Esophagus (tissue), 2 donors: ENCODE results near the gene IMMP2L. TPM values are rescaled to one million over a fixed set of nuclear protein-coding genes. Genes with fewer than 3 reads are reported as not detected.
"Not testable (repeated sequence)": the region's sequence is repeated elsewhere in the genome, so short reads cannot be mapped to it uniquely, and the experiment has no call there.

ENCODE experiments used
- H3K27ac ChIP-seq, 2 donors: one replicate each; pipeline ENCODE4 v1.5.1; 2013; ENCODE audit warnings: low read depth in 2 of 2, mild to moderate bottlenecking in 2 of 2, inconsistent platforms in 1 of 2, low read length in 1 of 2, moderate library complexity in 1 of 2
- H3K27me3 ChIP-seq, 2 donors: one replicate each; pipeline ENCODE4 v1.6.1; 2013; ENCODE audit warnings: low read length in 2 of 2, control low read depth in 1 of 2, mild to moderate bottlenecking in 1 of 2; ENCODE audit not compliant: insufficient read depth in 2 of 2, control insufficient read depth in 1 of 2
- H3K36me3 ChIP-seq, 2 donors: one replicate each; pipeline ENCODE4 v1.6.1; 2013; ENCODE audit warnings: low read length in 1 of 2; ENCODE audit not compliant: control insufficient read depth in 2 of 2, insufficient read depth in 2 of 2
- H3K4me1 ChIP-seq, 2 donors: one replicate each; pipeline ENCODE4 v1.6.1; 2013; ENCODE audit warnings: low read length in 1 of 2; ENCODE audit not compliant: control insufficient read depth in 2 of 2, insufficient read depth in 2 of 2
- H3K4me3 ChIP-seq, 2 donors: one replicate each; pipeline ENCODE4 v1.5.1; 2013; ENCODE audit warnings: low read length in 2 of 2, mild to moderate bottlenecking in 2 of 2, low read depth in 1 of 2, moderate library complexity in 1 of 2
- H3K9me3 ChIP-seq, 2 donors: one replicate each; pipeline ENCODE4 v1.6.1; 2013; ENCODE audit warnings: mild to moderate bottlenecking in 2 of 2, low read depth in 1 of 2, low read length in 1 of 2, moderate library complexity in 1 of 2; ENCODE audit not compliant: control insufficient read depth in 2 of 2, insufficient read depth in 1 of 2
- WGBS, 2 donors: extraction: QIAGEN DNeasy Blood & Tissue Kit; methylation state at CpG; one replicate each; pipeline ENCODE4 v1.1.7; 2013; 5-methylcytosine and 5-hydroxymethylcytosine counted together
- polyA plus RNA-seq, 2 donors: library from polyadenylated mRNA; stranded (reverse); fragments of 200-250 nt; gene quantifications; one replicate each; pipeline ENCODE4 v1.2.3, GENCODE V29; 2013
- donor health status: healthy with polysubstance abuse.
- donor health status: Bipolar disorder and iron deficiency.

Gene IMMP2L
- 10 to 100 TPM in 1 of 2 donors, 1 to 10 TPM in 1; 6.5 to 14.5 TPM for polyA plus RNA-seq

DNA sequence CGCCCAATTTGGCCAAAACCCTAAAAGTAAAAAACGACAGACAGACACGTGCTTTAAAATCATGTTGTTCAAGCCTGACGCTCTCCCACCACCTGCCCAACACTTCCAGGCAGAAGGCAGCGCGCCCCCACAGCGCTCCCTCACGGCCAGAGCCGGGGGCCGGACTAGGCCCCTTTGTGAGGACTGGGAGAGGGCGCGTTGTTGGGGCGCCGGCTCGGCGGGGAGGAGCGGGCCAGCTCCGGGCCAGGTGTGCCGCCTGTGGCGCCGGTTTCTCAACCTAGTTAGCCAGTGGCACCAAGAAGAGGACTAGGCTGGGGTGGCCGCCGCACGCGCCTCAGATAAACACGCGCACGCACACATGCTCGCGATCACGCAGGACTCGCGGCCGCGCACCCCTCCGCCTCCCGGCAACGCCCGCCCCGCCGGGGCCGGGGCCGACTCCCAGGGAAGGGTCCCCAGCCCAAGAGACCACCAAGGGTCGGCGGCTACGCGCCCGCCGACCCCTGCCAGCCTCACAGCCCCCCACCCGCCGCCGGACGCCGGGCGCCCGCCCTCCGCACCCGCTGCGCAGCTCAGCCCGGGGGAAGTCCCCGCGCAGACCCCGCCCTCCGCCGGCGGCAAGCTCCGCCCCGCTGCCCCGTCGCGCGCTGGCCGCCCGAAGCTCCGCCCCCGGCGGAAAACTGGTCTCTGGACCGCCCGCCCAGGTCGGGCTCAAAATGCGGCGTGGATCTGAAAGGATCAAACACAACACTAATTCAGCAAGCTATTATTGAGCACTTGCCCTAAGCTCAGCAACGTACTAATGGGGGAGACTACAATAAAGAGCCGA lies at the start of gene IMMP2L:
IMMP2L (minus strand) TSS at position 589 of the 829 bp plus-strand sequence.
- H3K27me3 ChIP-seq, result no peaks in the 10 kb centered on the region
- H3K4me1 ChIP-seq, result no peaks in the 10 kb centered on the region
- H3K36me3 ChIP-seq, result peaks cover 2 to 3% of the 10 kb centered on the region in 2 donors
- peak within 1 kb of the TSS; percentile 69 to 74 for H3K4me3 ChIP-seq
- peak within 1 kb of the TSS; percentile 70 to 83 for H3K27ac ChIP-seq
- 0% methylated on average over 75 to 84 of the region's 84 CpGs for WGBS, 2 donors
- H3K9me3 ChIP-seq, result no peaks in the 10 kb centered on the region

DNA sequence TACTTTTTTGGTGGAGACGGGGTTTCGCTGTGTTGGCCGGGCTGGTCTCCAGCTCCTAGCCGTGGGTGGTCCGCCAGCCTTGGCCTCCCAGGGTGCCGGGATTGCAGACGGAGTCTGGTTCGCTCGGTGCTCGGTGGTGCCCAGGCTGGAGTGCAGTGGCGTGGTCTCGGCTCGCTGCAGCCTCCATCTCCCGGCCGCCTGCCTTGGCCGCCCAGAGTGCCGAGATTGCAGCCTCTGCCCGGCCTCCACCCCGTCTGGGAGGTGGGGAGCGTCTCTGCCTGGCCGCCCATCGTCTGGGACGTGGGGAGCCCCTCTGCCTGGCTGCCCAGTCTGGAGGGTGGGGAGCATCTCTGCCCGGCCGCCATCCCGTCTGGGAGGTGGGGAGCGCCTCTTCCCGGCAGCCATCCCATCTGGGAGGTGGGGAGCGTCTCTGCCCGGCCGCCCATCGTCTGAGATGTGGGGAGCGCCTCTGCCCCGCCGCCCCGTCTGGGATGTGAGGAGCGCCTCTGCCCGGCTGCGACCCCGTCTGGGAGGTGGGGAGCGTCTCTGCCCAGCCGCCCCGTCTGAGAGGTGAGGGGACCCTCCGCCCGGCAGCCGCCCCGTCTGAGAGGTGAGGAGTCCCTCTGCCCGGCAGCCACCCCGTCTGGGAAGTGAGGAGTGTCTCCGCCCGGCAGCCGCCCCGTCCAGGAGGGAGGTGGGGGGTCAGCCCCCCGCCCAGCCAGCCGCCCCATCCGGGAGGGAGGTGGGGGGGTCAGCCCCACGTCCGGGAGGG lies 47.4 kb upstream of the IMMP2L start:
- not testable (repeated sequence) for H3K9me3 ChIP-seq, H3K27me3 ChIP-seq, H3K4me3 ChIP-seq, H3K4me1 ChIP-seq, H3K36me3 ChIP-seq, H3K27ac ChIP-seq
- WGBS, 2 donors, result 93 to 95% methylated on average over 24 to 58 of the region's 58 CpGs

DNA sequence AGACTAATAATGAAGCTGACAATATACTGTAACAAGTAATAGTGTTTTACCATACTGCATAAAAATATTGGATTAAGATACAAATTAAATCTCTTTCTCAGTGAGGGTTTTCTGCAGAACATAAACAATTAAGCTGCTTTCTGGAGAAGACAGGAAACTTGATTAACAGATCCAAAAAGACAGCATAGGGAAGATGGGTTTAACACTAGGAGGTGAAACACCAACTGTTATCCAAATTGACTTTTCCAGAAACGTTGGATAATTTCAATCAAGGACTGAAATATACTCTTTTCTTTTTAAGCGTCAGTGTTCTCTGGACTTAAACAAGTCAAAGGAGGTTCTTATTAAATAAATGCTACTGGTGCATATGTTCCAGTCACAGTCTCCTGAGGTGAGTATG lies 45.3 kb upstream of the IMMP2L start:
- 67 to 68% methylated on average over 2 of the region's 2 CpGs for WGBS, 2 donors
- H3K9me3 ChIP-seq, result peaks cover 2 to 3% of the 10 kb centered on the region in 2 donors
- no peak overlapping the region for H3K4me3 ChIP-seq
- H3K4me1 ChIP-seq, result no peaks in the 10 kb centered on the region
- H3K27ac ChIP-seq, result no peak overlapping the region
- no peaks in the 10 kb centered on the region for H3K27me3 ChIP-seq
- H3K36me3 ChIP-seq, result no peaks in the 10 kb centered on the region

DNA sequence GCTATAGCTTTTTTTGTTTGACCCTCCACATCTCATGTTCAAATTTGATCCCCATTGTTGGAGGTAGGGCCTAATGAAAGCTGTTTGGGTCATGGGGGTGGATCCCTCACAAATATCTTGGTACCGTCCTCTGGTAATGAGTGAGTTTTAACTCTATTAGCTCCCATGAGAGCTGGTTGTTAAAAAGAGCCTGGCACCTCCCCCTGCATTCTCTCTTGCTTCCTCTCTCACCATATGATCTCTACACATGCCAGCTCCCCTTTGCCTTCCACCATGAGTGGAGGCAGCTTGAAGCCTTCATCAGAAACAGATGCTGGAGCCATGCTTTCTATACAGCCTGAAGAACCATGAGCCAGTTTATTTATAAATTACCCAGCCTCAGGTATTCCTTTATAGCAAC lies 43.0 kb upstream of the IMMP2L start:
- H3K27ac ChIP-seq, result no peak overlapping the region
- H3K9me3 ChIP-seq, result peaks cover 2 to 3% of the 10 kb centered on the region in 2 donors
- H3K27me3 ChIP-seq, result no peaks in the 10 kb centered on the region
- H3K4me1 ChIP-seq, result no peaks in the 10 kb centered on the region
- no peak overlapping the region for H3K4me3 ChIP-seq
- no peaks in the 10 kb centered on the region for H3K36me3 ChIP-seq
- 60 to 62% methylated on average over 1 of the region's 1 CpG for WGBS, 2 donors

DNA sequence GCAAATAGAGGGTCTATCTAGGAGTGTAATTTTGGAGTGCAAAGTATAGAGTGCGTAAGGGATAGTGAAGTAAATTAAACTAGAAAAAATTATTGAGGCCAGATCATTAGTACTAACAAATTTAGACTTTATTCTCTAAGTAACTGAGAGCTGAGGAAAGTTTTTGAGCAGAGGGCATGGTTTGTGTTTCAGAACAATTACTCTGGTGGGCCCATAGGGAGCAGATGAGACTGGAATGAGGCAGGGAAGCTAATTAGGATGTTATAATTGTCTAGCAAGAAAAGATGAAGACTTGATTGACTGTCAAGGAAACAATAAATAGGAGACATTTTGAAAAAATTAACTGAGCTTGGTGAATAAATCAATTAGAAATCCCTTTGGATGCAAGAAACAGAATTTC lies 37.8 kb upstream of the IMMP2L start:
- H3K27ac ChIP-seq, result no peak overlapping the region
- H3K9me3 ChIP-seq, result no peaks in the 10 kb centered on the region
- H3K4me1 ChIP-seq, result no peaks in the 10 kb centered on the region
- H3K36me3 ChIP-seq, result no peaks in the 10 kb centered on the region
- WGBS, 2 donors, result 92 to 95% methylated on average over 1 of the region's 1 CpG
- no peak overlapping the region for H3K4me3 ChIP-seq
- H3K27me3 ChIP-seq, result no peaks in the 10 kb centered on the region

DNA sequence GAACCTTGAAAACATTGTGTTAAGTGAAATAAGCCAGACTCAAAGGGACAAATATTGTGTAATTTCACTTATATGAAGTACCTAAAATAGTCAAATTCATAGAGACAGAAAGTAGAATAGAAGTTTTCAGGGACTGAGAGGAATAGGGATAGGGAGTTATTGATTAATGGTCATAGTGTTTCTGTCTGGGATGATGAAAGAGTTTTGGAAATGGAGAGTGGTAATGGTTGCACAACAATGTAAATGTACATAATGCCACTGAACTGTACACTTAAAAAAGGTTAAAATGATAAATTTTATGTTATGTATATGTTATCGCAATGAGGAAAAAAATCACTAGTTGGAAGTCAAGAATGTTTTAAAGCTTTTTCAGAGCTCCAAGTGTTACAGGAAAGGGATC lies 33.5 kb upstream of the IMMP2L start:
- no peaks in the 10 kb centered on the region for H3K27me3 ChIP-seq
- no peak overlapping the region for H3K4me3 ChIP-seq
- no peaks in the 10 kb centered on the region for H3K9me3 ChIP-seq
- H3K36me3 ChIP-seq, result no peaks in the 10 kb centered on the region
- no peak overlapping the region for H3K27ac ChIP-seq
- H3K4me1 ChIP-seq, result no peaks in the 10 kb centered on the region
- WGBS, 2 donors, result 98 to 100% methylated on average over 1 of the region's 1 CpG

DNA sequence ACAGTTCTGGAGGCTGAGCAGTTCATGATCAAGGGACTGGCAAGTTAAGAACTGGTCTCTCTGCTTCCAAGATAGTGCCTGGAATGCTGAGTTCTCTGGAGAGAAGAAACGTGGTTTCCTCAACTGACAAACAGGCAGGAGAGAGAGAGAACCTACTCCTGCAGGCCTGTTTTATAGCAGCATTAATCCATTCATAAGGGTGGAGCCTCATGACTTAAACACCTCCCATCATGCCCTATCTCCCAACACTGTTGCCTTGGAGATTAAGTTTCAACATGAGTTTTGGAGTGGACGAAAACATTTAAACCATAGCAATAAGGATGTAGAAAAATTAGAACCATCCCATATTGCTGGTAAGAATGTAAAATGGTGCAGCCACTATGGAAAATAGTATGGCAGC lies 32.3 kb upstream of the IMMP2L start:
- 56 to 58% methylated on average over 2 of the region's 2 CpGs for WGBS, 2 donors
- Histone ChIP-seq H3K4me3 (no peak overlapping the region), H3K4me1 (no peaks in the 10 kb centered on the region), H3K36me3 (no peaks in the 10 kb centered on the region), H3K27me3 (no peaks in the 10 kb centered on the region), H3K27ac (no peak overlapping the region), H3K9me3 (no peaks in the 10 kb centered on the region)

DNA sequence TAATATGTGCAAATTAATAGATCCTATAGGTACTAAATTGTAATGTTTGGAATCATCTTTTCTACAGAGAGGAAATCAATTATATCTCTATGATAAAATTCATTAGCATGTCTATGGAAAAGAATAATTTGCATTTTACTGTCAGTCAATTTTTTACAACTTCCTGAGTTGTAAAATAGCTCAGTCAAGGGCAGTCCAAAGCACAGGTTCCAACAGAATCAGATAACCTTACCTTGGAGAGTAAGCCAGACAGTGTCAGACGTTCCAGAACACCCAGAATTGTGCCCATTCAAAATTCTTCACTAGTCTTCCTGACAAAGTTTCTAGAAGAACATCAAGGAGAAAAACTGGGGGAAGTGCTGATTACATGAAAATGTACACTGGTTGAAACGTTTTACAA lies 31.1 kb upstream of the IMMP2L start:
- Histone ChIP-seq H3K4me3 (no peak overlapping the region), H3K4me1 (no peaks in the 10 kb centered on the region), H3K9me3 (no peaks in the 10 kb centered on the region), H3K36me3 (no peaks in the 10 kb centered on the region), H3K27me3 (no peaks in the 10 kb centered on the region), H3K27ac (no peak overlapping the region)
- WGBS, 2 donors, result 38 to 45% methylated on average over 2 of the region's 2 CpGs

DNA sequence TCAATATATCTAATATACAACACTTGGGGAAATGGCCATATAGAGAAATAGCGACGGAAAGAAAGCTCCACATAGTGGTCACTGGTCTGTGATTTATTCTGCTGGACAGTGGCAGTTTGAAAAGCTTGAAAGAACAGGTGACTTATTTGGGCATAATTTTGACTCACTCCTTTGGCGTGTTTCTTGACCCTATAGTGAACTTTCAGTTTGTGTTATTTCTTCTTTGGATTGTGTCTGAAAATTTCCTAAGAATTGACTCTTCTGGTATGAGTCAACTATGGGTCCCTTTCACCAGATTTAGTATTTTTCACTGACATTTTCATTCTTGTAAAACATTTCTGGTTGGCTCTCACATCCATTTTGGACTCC lies 25.8 kb upstream of the IMMP2L start:
- 75 to 81% methylated on average over 3 of the region's 3 CpGs for WGBS, 2 donors
- no peaks in the 10 kb centered on the region for H3K9me3 ChIP-seq
- no peaks in the 10 kb centered on the region for H3K27me3 ChIP-seq
- no peak overlapping the region for H3K4me3 ChIP-seq
- H3K36me3 ChIP-seq, result no peaks in the 10 kb centered on the region
- no peak overlapping the region for H3K27ac ChIP-seq
- H3K4me1 ChIP-seq, result no peaks in the 10 kb centered on the region
